Measurements from ENCODE around the gene IGDCC3.

- TF ChIP-seq CTCF (IDR thresholded peaks at IDR 0.05; ENCODE audit: extremely low read depth in 1 of 2, insufficient read depth in 1 of 2, low read depth in 1 of 2, low read length in 2 of 2) (no peak), POLR2A (IDR thresholded peaks at IDR 0.05; ENCODE audit: low read depth, low read length) (no peak), FOS (IDR thresholded peaks at IDR 0.05; ENCODE audit: borderline replicate concordance, insufficient read depth, low read length) (no peak), POLR2AphosphoS5 (IDR thresholded peaks at IDR 0.05; ENCODE audit: insufficient read depth, low read depth, low read length) (no peak), EZH2 (IDR thresholded peaks at IDR 0.05; ENCODE audit: borderline replicate concordance, low read depth, low read length, severe bottlenecking) (no peak), MAX (IDR thresholded peaks at IDR 0.05; ENCODE audit: insufficient read depth, insufficient read length) (no peak), JUN (IDR thresholded peaks at IDR 0.05; ENCODE audit: borderline replicate concordance, insufficient read depth, insufficient read length, low read depth) (no peak)
These were observed 11.4 kb upstream of the IGDCC3 start for GRCh38 chr15:65389226-65389625.
